SU-DHL-6 (cell line): ENCODE data around the gene C13orf42.

ENCODE experiments used
- H2AFZ ChIP-seq: fragments of 200-600 bp; sonication (generic); 2 replicates; pipeline ENCODE4 v1.6.1; 2014; ENCODE audit warnings: low read depth, mild to moderate bottlenecking, moderate library complexity, mixed read lengths, antibody characterized with exemption, low read length; ENCODE audit not compliant: severe bottlenecking
- H3F3A ChIP-seq: fragments of 200-600 bp; shearing (Covaris generic); 2 replicates; pipeline ENCODE4 v1.6.0; 2016; ENCODE audit warnings: antibody characterized with exemption, mild to moderate bottlenecking; ENCODE audit not compliant: insufficient read depth
- H3K27ac ChIP-seq: fragments of 200-600 bp; sonication (generic); 2 replicates; pipeline ENCODE4 v1.5.1; 2016; ENCODE audit warnings: low read depth, mild to moderate bottlenecking, low read length, moderate library complexity, mixed read lengths
- H3K27me3 ChIP-seq: fragments of 200-600 bp; sonication (generic), shearing (Covaris generic); 2 replicates; pipeline ENCODE4 v1.6.0; 2014; ENCODE audit warnings: mild to moderate bottlenecking, low read length
- H3K36me3 ChIP-seq: fragments of 200-600 bp; sonication (generic); 2 replicates; pipeline ENCODE4 v1.6.1; 2014; ENCODE audit warnings: mild to moderate bottlenecking, low read length, mixed read lengths
- H3K4me2 ChIP-seq: fragments of 300-600, 200-600 bp; shearing (Covaris generic), sonication (generic); 2 replicates; pipeline ENCODE4 v1.6.0; 2014; ENCODE audit warnings: low read length, low read depth, mild to moderate bottlenecking; ENCODE audit not compliant: poor library complexity, severe bottlenecking
- H3K4me3 ChIP-seq: fragments of 200-600 bp; sonication (generic); 2 replicates; pipeline ENCODE4 v1.5.1; 2014; ENCODE audit warnings: antibody characterized with exemption, low read length, mild to moderate bottlenecking, mixed read lengths; ENCODE audit not compliant: insufficient read depth, poor library complexity, severe bottlenecking
- H3K79me2 ChIP-seq: fragments of 200-600 bp; sonication (generic); 2 replicates; pipeline ENCODE4 v1.6.1; 2014; ENCODE audit warnings: mild to moderate bottlenecking, low read length, moderate library complexity; ENCODE audit not compliant: insufficient read depth
- H3K9ac ChIP-seq: fragments of 200-600 bp; sonication (generic); 2 replicates; pipeline ENCODE4 v1.7.0; 2014; ENCODE audit warnings: mild to moderate bottlenecking, low read length
- H3K9me2 ChIP-seq: fragments of 200-600 bp; sonication (generic); replicated peaks from 2 replicates; pipeline ENCODE4 v1.6.1; 2014; ENCODE audit warnings: low read length; ENCODE audit not compliant: insufficient read depth
- H3K9me3 ChIP-seq: fragments of 200-600 bp; sonication (generic); 2 replicates; pipeline ENCODE4 v1.6.1; 2014; ENCODE audit warnings: low read length, mixed read lengths; ENCODE audit not compliant: insufficient read depth
- H4K20me1 ChIP-seq: fragments of 200-600 bp; sonication (generic); 2 replicates; pipeline ENCODE4 v1.6.1; 2014; ENCODE audit warnings: low read depth, mild to moderate bottlenecking, antibody characterized with exemption, low read length, moderate library complexity, mixed read lengths
- CTCF ChIP-seq: fragments of 200-600 bp; sonication (generic); IDR thresholded peaks from one replicate; pipeline ENCODE4 v1.5.1; 2017; ENCODE audit warnings: antibody characterized with exemption, mild to moderate bottlenecking, low read length, moderate library complexity; ENCODE audit not compliant: insufficient read depth, poor library complexity, severe bottlenecking
- EZH2phosphoT487 ChIP-seq: fragments of 200-600 bp; sonication (generic), shearing (Covaris generic); conservative IDR thresholded peaks from 2 replicates; pipeline ENCODE4 v1.6.1; 2018; ENCODE audit warnings: mild to moderate bottlenecking, antibody characterized with exemption, low read length, moderate library complexity, mixed read lengths

The C13orf42 gene

DNA sequence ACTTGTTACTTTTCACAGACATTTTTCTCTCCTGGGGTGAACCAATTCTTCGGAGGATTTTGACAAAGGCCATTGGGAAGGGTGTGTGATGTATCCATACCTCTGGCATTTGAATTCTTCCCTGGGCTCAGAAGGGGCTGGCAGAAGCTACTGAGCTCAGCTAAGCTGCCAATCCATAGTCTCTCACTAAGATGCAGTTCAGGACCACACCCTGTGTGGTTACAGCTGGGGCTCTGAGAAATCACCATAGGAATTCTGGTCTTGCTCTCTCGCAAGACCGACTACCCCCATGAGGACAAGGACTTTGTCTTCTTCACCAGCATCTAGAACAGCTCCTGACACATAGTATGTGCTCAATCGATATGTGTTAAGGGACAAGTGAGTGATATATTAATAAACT lies 6.0 kb downstream of the C13orf42 start:
- Histone ChIP-seq H3K9me3 (no peaks in the 10 kb centered on the region), H3K9ac (no peak overlapping the region), H3K27me3 (no peaks in the 10 kb centered on the region), H3K36me3 (no peaks in the 10 kb centered on the region), H3F3A (no peaks in the 10 kb centered on the region), H3K9me2 (no peaks in the 10 kb centered on the region), H3K4me2 (no peak overlapping the region), H3K79me2 (no peaks in the 10 kb centered on the region), H3K27ac (no peak overlapping the region), H3K4me3 (no peak overlapping the region), H4K20me1 (no peaks in the 10 kb centered on the region), H2AFZ (no peak overlapping the region)
- TF ChIP-seq EZH2phosphoT487 (no peak), CTCF (no peak)

- Histone ChIP-seq H3K9me3 (no peaks in the 10 kb centered on the region), H3K9me2 (no peaks in the 10 kb centered on the region), H2AFZ (no peak overlapping the region), H3F3A (no peaks in the 10 kb centered on the region), H3K36me3 (no peaks in the 10 kb centered on the region), H3K27ac (no peak overlapping the region), H4K20me1 (no peaks in the 10 kb centered on the region), H3K9ac (no peak overlapping the region), H3K4me3 (no peak overlapping the region), H3K27me3 (no peaks in the 10 kb centered on the region), H3K4me2 (no peak overlapping the region), H3K79me2 (no peaks in the 10 kb centered on the region)
- TF ChIP-seq CTCF (no peak), EZH2phosphoT487 (no peak)
Observed at GRCh38 chr13:51101636-51102235, 9.3 kb downstream of the C13orf42 start.

GRCh38 chr13:51097353-51098043 lies 13.6 kb downstream of the C13orf42 start:
- Histone ChIP-seq H3K9ac (no peak overlapping the region), H3K9me3 (no peaks in the 10 kb centered on the region), H3K79me2 (no peaks in the 10 kb centered on the region), H4K20me1 (no peaks in the 10 kb centered on the region), H3K36me3 (no peaks in the 10 kb centered on the region), H3K9me2 (no peaks in the 10 kb centered on the region), H2AFZ (no peak overlapping the region), H3K27ac (no peak overlapping the region), H3K27me3 (no peaks in the 10 kb centered on the region), H3K4me2 (no peak overlapping the region), H3K4me3 (no peak overlapping the region), H3F3A (no peaks in the 10 kb centered on the region)
- TF ChIP-seq CTCF (no peak), EZH2phosphoT487 (no peak)
